GM12864 (cell line): ENCODE results near the gene PGAM5.

Experiments
- DNase-seq: peaks from one replicate; pipeline ENCODE4 v3.0.0-alpha.2; 2011; ENCODE audit warnings: low read depth
- H3K4me3 ChIP-seq: 2 replicates; pipeline ENCODE4 v1.5.1; 2011; ENCODE audit warnings: mild to moderate bottlenecking, low read depth, low read length, control low read depth
- TF ChIP-seq, protein P1 (sequence below): IDR thresholded peaks from 2 replicates; pipeline ENCODE4 v1.5.1; 2011; ENCODE audit warnings: low read depth, mild to moderate bottlenecking, moderate library complexity, low read length, control low read depth, inconsistent platforms; ENCODE audit errors: missing control alignments

The PGAM5 gene

DNA sequence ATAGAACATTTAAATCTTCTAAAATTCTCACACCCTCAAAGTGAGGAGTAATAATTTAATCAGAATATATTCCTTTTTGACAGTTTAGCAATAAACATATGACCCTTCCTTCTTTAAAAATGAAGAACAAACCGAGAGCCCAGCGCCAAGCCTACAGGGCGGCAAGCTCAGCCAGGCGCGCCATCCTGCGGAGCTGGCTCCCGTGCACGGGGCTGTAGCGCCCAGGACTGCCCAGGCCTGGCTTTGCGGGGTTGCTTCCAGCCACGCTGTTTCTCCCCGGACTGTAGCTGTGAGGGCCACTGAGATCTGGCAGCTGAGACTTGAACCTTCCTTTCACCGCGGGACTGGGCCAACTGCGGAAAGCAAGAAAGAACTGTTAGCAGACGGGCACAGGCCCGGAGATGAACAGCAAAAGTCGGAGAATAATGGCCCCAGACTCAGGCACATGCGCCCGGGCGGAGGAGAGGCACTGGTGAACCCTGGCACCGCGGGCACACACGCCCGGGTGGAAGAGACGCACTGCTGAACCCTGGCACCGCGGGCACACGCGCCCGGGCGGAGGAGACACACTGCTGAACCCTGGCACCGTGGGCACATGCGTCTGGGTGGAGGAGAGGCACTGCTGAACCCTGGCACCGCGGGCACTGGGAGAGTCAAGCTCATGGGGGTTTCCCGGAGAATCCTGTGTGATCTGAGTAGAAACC, 16.6 kb downstream of the PGAM5 start:
- H3K4me3 ChIP-seq, result no peak overlapping the region
- DNase-seq, result no peak
- TF ChIP-seq, protein P1, sequence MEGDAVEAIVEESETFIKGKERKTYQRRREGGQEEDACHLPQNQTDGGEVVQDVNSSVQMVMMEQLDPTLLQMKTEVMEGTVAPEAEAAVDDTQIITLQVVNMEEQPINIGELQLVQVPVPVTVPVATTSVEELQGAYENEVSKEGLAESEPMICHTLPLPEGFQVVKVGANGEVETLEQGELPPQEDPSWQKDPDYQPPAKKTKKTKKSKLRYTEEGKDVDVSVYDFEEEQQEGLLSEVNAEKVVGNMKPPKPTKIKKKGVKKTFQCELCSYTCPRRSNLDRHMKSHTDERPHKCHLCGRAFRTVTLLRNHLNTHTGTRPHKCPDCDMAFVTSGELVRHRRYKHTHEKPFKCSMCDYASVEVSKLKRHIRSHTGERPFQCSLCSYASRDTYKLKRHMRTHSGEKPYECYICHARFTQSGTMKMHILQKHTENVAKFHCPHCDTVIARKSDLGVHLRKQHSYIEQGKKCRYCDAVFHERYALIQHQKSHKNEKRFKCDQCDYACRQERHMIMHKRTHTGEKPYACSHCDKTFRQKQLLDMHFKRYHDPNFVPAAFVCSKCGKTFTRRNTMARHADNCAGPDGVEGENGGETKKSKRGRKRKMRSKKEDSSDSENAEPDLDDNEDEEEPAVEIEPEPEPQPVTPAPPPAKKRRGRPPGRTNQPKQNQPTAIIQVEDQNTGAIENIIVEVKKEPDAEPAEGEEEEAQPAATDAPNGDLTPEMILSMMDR, result no peak

DNA sequence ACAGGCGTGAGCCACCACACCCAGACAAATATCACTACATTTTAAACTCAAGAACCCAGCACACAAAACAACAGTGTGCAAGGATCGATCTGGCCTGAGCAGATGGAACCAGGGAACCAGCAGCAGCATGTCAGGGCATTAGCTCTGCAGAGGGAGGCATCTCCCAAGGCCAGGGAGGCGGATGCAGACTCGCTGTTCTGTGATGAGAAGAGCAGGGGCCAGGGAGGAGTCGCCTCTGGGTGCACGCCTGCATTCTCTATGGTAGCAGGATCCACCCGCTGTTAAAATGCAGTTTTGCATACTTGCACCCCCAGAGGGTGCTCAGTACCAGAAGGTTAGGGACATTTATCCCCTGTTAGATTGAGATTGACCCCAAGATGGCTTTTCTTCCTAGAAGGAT, 17.9 kb downstream of the PGAM5 start:
- no peak overlapping the region for H3K4me3 ChIP-seq
- DNase-seq, result no peak
- TF ChIP-seq, protein P1, result no peak

DNA sequence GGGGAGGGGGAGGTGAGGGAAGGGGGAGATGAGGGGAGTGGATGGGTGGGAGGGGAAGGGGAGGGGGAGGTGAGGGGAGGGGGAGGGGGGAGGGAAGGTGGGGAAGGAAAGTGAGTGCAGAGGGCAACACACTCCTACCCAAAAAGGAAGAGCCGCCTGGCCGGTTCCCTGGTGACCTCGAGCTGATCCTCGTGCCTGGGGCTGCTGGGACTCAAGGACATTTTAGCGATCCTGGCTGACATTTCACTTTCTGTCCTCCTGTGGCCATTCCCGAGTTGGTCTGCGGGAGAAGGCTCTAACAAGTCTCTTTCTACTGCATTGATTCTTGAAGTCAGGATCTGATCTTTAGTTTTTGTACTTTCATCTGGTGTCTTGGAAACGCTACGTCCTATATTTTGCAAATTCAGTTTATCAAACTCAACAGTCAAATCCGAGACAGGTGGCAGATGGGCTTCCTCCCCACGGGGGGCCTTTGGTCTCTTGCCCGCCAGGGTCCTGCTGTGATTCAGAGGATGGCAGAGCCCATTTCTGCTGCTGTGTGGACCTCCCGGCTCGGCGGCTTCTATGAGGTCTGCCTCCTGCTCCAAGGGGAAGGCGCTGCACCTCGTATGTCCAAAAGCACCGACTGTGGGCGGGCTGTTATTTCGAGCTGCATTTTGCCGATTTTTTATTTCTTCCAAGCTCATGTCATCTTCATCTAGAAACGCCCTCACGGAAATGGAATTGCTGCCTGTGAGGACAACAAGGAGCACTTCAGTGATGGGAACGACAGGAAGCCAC, 19.1 kb downstream of the PGAM5 start:
- no peak for DNase-seq
- H3K4me3 ChIP-seq, result no peak overlapping the region
- TF ChIP-seq, protein P1, result no peak

DNA sequence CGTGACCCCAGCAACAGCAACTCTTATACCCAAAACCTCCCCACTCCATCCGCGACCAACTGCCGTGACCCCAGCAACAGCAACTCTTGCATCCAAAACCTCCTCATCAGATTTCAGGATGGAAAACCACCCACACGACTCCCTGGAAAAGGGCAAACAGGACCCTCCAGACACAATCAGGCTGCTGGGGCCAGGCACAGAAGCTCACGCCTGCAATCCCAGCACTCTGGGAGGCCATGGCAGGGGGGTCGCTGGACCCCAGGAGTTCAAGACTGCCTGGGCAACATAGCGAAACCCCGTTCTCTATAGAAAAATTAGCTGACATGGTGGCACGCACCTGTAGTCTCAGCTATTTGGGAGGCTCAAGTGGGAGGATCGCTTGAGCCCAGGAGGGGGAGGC, 19.7 kb downstream of the PGAM5 start:
- no peak overlapping the region for H3K4me3 ChIP-seq
- DNase-seq, result no peak
- TF ChIP-seq, protein P1, result no peak

DNA sequence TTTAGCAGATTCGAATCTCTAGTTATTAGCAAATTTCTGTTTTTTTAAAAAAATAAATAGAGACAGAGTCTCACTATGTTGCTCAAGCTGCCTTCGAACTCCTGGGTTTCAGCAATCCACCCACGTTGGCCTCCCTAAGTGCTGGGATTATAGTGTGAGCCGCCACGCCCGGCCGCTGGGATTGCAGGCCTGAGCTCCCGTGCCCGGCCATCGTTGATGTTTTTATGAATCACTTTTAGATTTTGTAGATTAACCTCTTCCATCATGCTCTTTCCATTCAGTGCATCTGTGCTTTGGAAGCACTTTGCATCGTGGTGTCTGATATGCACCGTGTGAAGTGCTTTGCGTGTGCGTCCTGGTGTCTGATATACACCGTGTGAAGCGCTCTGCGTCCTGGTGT, 20.9 kb downstream of the PGAM5 start:
- H3K4me3 ChIP-seq, result no peak overlapping the region
- TF ChIP-seq, protein P1, result no peak
- DNase-seq, result no peak

DNA sequence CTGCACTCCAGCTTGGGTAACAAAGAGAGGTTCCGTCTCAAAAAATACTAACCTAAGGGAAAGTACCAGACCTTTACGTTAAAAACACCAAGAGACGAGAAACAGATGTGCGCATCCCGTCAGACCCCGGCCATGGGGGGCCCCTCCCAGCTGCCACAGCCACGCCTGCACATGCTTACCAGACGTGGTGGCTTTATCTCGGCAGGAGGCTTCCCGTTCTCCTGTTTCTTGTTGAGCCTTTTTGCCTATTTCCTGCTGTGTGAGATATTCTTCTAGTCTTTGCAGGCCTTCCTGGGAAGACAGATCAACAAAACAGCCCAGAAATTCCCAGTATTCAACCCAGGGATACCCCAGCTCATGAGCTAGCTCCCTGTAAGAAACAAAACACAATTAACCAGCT, 23.6 kb downstream of the PGAM5 start:
- TF ChIP-seq, protein P1, result no peak
- no peak for DNase-seq
- no peak overlapping the region for H3K4me3 ChIP-seq

DNA sequence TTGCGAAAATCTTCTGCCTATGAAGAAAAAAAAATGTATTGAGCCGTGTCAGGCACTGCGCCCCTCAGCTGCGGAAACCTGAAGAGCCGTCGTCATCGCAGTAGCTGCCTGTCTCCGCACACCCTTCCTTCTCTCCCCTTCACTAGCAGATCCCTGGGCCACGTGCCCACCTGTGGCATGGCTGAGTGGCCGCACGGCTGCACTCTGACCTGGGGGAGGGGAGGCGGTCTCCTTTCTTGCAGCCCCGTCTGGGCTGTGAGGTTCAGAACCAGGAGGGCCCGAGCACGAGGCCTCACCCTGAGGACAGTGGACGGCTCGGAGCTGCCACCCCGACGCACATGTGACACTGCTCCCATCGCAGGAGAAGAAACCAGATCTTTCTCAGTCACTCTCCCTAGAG, 24.9 kb downstream of the PGAM5 start:
- no peak overlapping the region for H3K4me3 ChIP-seq
- TF ChIP-seq, protein P1, result no peak
- DNase-seq, result no peak
